ENCODE measurements around the gene CNNM2.
"Not testable (repeated sequence)": the region's sequence is repeated elsewhere in the genome, so short reads cannot be mapped to it uniquely, and the experiment has no call there.

Gene CNNM2

DNA sequence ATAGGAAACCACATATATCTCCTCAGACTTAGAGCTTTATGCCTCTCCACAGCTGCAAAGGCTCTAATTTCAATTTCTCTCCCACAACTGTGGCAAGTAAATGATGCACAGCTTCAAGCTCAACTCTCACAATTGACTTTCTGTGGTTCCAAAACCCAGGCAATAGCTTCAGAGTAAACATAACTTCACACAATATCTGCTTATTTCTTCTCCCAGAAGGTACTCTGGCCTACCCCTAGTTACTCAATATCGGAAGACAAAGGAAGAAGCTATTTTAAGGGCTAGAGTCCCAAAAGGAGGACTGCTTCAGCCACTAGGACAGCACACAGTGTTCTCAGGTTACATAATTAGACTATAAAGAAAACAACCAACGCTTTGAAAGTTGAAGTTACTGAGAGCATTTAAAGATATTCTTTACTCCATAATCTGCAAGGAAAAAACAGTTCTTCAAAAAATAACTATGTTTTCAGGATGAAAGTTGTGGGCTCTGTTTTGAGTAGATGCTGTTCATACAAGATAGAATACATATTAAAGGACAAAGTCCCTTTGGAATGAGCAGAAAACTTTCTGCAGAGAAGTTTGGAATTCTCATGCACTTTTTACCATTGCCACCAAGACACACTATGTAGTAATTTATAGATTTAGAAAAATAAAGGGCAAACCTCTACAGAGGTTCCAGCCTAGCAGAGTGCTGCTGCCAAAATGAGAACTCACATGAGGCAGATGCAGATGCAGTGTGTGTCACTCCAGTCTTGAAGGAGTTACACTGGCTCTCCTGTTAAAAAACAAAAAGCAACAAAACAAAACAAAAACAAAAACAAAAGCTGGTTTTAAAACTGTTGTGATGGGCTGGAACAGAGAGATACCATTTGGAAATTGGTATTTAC is 193.2 kb downstream of the CNNM2 start:
- peak; percentile 4 for DNase-seq

DNA sequence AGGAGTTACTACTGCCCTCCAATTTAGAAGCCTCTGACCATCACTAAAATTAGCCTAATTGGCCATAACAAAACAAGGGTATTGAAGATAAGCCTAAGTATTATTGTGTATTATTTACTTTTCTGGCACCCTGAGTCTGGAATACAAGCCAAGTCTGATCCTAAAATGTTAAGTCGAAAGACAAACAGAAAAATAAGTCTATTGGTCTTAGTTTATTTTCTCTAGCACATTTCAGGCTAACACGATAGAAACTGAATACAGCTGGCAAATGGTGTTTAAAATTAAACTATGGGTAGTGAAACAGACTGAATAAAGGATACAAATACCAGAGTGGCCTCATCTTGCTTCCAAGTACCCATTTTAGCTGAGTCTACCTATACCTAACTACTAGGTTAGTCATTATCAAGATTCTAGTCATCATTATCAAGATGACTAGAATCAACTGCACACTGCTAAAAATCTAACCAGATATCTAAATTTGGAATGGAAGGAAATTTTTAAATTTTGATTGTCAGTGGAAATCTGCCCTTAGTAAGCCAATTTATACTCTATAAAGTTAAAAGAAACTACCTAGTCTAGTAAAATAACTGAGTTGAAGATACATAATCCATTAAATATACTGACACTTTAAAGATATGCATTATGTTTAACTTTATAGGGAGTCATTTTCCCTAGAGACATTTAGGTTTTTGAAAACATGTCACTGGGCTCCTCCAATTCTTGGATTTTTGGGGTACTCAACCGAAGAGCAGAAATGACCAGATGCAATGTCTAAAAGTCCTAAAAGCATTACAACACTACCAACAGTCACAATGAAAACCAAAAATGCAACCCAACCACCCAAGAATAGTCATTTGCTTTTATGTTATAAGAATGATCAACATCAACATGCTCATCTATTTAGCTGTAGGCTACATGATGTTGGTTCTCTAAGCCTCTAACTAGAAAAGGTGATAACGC is 194.1 kb downstream of the CNNM2 start:
- DNase-seq: no peak

DNA sequence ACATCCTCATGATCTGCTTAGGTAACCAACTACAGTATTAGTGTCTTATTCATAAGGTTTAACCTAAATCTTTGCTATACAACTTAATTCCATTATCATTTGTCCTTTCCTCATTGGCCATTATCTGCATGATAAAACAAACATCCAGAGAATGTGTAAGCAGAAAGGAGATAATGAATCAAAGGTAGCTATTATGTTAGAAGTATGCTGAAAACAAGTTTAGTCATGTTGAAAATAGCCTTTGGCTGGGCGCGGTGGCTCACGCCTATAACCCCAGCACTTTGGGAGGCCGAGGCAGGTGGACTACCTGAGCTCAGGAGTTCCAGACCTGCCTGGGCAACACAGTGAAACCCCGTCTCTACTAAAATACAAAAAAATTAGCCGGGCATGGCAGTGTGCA is 196.8 kb downstream of the CNNM2 start:
- DNase-seq: no peak

DNA sequence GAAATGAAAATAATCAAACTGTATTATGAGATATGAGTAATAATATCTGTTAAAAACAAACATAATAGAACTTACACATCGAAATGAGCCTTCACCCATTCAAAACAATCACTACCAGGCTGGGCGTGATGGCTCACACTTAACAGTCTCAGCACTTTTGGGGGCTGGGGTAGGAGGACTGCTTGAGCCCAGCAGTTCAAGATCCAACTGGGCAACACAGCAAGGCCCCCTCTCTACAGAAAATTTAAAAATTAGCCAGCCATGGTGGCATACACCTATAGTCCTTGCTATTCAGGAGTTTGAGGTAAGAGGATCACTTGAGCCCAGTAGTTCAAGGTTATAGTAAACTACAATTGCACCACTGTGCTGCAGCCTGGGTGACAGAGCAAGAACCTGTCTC is 199.2 kb downstream of the CNNM2 start:
- DNase-seq: no peak

DNA sequence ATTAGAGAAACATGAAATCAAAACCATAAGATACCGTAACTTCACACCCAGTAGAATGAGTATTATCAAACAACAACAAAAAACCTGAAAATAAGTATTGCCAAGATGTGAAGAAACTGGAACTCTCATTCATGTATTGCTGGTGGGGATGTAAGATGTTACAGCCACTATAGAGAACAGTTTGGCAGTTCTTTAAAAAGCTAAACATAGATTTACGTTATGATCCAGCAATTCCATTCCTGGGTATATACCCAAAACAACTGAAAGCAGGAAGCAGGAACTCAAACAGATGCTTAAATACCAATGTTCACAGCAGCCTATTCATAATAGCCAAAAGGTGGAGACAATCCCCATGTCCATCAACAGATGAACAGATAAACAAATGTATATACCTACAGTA is 202.5 kb downstream of the CNNM2 start:
- DNase-seq: no peak

DNA sequence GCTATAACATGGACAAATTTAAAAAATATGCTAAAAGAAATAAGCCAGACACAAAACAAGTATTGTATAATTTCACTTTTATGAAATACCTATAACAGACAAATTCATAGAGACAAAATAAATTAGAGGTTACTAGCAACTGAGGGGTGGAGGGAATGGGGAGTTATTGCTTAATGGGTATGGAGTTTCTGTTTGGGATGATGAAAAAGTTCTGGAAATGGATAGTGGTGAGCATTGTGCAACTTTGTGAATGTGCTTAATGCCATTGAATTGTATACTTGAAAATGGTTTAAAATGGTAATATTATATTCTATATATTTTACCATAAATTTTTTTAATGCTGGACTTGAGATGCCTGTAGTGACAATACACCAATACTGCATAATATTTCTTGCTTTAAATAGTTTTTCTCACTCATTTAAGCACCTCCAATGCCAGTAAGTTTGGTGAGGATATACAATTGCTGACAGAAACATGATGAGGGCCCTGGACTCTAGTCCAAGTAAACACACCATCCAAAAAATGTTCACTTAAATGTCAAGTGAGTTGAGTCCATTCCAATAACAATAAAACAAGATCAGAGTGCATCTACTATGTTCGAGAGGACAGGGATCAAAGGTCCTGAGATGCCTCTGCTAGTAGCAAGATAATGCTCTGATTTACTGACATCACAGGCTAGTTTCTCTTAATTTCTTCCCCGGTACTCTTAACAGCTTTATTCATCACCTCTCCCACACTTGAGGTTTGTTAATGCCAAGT is 203.1 kb downstream of the CNNM2 start:
- DNase-seq: peak; percentile 20

DNA sequence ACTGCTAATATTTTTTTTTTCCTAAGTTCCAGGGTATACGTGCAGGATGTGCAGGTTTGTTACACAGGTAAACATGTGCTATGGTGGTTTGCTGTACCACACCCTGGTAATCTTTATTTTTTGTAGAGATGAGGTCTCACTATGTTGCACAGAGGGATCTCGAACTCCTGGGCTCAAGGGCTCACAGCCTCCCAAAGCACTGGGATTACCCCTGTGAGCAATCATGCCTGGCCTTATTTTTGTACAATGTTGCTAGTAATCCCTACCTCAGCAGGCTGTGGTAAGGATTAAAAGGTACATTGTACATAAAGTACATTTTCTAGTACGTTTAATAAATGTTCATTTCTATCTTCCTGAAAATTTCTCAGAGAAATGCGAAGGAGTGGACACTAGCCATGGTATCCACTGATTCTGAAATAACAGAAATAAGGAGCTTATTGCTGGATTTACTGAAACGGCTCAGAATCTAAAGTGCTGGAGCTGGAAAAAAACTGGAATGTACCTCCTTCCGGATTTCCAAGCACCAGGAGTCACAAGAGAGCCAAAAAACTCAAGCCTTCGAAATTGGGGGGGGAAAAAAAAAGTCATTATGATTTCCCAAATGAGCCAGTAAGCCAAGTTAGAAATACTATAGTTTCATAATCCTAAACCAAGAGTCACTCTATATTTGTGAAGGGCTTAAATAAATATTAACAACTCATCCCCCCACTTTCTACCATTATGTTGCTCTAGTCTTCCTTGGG is 205.4 kb downstream of the CNNM2 start:
- DNase-seq: no peak

DNA sequence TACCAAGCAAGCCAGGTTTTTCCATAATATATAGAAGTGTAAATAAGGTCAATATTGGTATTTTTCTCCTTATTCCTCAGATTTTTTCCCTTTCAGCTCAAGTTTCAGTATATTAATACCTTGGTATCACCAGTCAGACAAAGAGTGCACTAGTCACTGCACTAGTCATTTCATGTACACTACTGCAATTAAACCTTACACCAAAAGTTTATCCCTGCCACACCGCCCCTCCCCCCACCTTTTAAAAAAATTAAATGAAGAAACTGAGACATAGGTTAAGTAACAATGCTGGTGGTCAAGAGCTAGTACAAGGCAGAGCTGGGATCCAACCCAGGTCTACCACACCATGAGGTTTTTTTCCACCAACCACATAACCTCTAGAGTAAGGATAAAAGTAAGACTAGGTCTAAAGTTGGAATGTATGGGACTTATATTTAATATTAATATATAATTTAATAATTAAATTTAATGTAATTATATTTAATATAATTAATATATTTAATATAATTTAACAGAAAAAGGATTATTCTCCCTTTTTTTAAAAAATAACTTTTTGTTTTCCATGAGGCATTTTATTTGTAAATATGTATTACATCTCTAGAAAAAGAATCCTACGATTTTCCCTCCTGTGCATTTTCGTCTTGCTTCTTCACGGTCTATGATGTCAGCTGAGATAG is 206.5 kb downstream of the CNNM2 start:
- no peak for DNase-seq

DNA sequence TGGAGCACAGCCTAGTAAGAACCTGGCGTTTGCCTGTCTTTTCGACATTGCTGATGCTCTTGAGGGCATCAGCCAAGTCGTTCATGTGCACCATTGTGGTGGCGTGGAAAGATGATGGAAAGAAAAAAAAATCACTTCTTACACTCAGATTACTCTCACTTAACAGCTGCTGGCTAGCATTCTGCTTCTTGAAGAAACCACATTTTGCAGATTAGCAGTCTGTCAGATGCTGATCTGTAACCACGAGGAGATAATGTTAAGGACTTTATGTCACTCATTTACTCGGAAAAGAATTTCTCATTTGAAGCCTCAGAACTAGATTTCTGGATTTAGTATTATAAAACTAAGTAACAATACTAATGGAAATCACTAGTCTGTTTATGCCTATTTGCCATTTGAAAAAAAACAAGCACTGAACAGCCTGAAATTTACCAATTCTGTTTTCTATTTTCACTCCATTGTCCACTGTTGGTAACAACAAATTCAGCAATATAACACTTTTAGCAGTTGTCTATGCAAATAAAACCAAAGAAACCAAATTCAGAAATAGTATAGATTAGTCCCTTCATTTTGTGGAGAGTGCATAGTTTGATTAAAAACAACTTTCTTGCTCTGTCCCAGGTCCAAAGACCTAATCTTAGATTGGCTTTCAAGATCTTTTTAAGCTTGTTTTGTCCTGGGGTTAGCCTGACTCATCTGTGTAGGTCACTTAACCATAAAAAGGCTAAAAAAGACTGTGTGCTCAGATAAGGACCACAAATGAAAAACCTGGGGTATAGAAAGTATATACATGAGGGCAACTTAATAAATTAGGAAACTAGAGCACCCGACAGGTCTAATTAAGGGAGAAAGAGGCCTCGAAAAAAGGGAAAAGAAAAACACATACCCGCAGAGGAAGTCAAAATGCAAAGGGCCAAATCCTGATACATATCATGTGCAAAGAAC is 207.5 kb downstream of the CNNM2 start:
- DNase-seq: no peak

DNA sequence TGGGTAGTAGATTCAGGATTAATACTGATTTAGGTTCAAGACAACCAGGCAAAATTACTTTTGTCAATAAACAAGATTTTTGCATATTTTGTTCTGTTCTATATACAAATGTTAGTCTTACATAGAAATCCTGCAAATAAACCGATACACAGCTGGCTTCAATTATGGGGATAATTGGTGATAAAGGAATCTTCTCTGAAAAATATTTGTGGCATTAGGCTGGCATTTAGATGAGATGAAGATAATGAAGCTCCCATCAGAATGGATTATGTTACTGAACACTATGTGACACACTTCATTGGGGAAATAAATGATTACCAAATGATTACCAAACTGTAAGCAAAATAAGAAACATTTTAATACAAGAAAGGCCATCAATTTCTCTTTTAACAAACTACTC is 209.1 kb downstream of the CNNM2 start:
- no peak for DNase-seq

DNA sequence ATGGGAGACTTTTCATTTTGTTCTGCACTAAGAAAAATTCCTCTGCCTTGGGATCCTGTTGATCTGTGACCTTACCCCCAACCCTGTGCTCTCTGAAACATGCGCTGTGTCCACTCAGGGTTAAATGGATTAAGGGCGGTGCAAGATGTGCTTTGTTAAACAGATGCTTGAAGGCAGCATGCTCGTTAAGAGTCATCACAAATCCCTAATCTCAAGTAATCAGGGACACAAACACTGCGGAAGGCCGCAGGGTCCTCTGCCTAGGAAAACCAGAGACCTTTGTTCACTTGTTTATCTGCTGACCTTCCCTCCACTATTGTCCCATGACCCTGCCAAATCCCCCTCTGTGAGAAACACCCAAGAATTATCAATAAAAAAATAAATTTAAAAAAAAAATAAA is 212.1 kb downstream of the CNNM2 start:
- DNase-seq: not testable (repeated sequence)

DNA sequence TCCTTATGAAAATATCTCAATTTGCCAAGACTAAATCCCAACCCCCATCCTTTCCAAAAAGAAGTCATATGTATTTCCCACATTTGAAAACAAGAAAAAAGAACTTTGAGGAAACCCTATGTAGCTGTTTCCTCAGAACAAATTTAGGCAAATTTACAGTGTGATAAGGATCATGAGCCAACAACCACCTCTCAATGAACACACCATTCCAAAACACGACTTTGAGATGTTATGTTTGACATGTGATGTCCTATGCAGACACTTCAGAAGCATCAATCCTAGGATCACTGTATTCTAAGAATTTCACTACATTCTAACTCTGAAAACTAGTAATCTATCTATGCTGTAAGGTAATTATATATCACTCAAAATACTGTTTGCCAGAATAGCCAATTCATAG is 212.8 kb downstream of the CNNM2 start:
- DNase-seq: no peak

DNA sequence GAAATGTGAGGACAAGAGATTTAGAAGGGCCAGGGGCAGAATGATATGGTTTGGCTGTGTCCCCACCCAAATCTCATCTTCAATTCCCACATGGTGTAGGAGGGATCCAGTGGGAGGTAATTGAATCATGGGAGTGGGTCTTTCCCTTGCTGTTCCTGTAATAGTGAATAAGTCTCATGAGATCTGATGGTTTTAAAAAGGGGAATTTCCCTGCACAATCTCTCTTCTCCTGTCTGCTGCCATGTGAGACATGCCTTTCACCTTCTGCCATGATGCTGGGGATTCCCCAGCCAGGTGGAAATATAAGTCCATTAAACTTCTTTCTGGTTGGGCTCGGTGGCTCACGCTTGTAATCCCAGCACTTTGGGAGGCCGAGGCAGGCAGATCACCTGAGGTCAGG is 217.1 kb downstream of the CNNM2 start:
- peak; percentile 43 for DNase-seq

DNA sequence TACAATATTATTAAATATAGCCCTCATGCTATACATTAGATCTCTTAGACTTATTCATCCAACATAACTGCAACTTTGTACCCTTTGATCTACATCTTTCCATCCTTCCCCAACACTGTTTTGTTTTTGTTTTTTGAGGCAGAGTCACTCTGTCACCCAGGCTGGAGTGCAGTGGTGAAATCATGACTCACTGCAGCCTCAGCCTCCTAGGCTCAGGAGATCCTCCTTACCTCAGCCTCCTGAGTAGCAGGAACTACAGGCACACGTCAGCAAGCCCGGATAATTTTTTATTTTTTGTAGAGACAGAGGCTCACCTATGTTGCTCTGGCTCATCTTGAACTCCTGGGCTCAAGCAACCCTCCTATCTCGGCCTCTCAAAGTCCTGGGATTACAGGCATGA is 221.7 kb downstream of the CNNM2 start:
- DNase-seq: peak; percentile 40
